DOHH2 (cell line): Measurements from ENCODE around the gene GGA2.

Experiments
- EZH2phosphoT487 ChIP-seq: fragments of 200-600 bp; sonication (generic); IDR thresholded peaks from 2 replicates; pipeline ENCODE4 v1.6.1; 2017; ENCODE audit warnings: borderline replicate concordance, mild to moderate bottlenecking, antibody characterized with exemption, low read length, moderate library complexity, mixed read lengths
- TF ChIP-seq, protein P1 (sequence below): fragments of 200-600 bp; sonication (generic); IDR thresholded peaks from one replicate; pipeline ENCODE4 v1.5.1; 2014; ENCODE audit warnings: antibody characterized with exemption, mild to moderate bottlenecking, low read depth, low read length; ENCODE audit not compliant: poor library complexity, severe bottlenecking

DNA sequence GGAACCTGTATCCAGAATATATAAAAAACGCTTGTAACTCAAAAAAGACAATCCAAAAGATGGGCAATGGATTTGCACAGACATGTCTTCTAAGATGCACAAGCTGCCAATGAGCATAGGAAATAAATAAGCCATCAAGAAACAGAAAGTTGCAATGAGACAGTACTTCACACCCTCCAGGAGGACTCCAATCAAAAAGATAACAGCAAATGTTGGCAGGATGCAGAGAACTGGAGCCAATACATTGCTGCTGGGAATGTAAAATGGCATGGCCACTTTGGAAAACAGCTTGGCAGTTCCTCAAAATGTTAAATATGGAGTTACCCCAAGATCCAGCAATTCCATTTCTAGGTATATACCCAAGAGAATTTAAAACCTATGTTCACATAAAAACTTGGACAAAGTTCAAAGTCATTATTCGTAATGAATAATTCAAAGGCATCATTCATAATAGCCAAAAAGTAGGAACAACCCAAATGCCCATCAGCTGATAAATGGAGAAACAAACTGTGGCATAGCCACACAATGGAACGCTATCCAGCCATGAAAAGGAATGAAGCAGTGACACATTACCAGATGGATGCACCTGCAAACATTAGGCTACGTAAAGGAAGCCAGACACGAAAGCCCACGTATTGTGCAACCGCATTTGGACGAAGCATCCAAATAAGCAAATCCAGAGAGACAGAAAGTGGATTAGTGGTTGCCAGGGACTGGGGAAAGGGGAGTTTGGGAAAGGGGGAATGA, 25.6 kb downstream of the GGA2 start:
- TF ChIP-seq, protein P1, sequence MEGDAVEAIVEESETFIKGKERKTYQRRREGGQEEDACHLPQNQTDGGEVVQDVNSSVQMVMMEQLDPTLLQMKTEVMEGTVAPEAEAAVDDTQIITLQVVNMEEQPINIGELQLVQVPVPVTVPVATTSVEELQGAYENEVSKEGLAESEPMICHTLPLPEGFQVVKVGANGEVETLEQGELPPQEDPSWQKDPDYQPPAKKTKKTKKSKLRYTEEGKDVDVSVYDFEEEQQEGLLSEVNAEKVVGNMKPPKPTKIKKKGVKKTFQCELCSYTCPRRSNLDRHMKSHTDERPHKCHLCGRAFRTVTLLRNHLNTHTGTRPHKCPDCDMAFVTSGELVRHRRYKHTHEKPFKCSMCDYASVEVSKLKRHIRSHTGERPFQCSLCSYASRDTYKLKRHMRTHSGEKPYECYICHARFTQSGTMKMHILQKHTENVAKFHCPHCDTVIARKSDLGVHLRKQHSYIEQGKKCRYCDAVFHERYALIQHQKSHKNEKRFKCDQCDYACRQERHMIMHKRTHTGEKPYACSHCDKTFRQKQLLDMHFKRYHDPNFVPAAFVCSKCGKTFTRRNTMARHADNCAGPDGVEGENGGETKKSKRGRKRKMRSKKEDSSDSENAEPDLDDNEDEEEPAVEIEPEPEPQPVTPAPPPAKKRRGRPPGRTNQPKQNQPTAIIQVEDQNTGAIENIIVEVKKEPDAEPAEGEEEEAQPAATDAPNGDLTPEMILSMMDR = no peak
- TF ChIP-seq EZH2phosphoT487 = no peak
